Measurements from ENCODE around the gene GATA6.

GATA6 gene

DNA sequence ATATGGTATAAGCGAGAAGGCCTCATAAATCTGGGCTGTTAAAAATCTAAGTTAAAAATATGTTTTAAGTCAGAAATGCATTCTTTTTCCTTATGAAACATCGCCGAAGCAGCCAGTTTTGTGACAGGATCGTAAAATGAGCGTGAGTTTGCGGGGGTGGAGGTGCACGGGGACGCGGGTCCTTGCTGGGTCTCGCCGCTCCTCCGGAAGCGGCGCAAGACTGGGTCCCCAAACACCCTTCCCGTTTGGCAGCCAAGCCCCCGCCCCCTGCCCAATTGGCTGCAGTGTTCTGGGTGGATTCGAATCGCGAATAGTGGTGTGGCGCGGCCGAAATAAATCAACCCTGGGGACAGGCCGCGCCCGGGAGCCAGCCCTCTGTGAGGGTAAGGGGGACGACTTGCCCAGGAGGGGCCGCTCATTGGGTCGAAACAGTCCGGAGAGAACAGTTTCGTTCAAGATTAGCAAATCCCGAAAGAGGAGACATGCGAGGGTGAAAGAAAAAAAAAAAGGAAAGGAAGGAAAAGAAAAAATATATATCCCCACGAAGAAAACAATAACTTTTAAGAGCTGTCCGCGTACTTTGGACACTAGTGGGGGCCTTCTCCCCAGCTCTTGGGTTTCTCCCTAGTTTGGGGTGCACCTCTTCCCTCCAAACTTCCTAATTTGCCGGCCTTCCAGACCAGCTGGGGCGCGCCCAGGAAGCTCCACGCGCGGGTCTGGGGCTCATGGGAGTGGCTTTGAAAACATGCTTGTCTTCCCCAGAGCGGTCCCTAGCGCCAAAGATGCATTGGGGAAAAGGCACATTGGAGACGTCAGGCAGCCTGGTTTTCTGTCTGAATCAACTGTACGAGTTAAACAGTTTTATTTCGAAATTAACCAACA lies 3.1 kb upstream of the GATA6 start:
- in situ Hi-C loops (cut with MboI; ENCODE audit: low sequenced_read_pairs): no loop called here

DNA sequence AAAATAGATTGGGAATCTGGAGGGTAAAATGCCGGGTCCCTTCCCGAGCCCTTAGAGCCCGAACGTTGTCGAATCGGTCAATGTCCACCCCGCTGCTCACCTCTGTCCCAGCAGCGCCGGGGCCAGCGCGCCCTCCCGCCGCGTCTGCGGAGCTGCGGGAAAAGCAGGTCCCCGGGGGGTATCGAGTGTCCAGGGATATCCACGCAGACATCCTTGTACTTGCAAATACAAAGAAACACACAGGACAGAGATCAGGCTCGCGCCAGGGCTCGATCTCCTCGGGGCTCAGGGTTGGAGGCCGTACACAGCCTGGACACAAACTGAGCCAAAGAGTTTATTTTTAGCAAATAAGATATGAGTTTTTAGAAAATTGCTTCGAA lies 2.3 kb upstream of the GATA6 start:
- in situ Hi-C loops (cut with MboI; ENCODE audit: low sequenced_read_pairs): no loop called here

DNA sequence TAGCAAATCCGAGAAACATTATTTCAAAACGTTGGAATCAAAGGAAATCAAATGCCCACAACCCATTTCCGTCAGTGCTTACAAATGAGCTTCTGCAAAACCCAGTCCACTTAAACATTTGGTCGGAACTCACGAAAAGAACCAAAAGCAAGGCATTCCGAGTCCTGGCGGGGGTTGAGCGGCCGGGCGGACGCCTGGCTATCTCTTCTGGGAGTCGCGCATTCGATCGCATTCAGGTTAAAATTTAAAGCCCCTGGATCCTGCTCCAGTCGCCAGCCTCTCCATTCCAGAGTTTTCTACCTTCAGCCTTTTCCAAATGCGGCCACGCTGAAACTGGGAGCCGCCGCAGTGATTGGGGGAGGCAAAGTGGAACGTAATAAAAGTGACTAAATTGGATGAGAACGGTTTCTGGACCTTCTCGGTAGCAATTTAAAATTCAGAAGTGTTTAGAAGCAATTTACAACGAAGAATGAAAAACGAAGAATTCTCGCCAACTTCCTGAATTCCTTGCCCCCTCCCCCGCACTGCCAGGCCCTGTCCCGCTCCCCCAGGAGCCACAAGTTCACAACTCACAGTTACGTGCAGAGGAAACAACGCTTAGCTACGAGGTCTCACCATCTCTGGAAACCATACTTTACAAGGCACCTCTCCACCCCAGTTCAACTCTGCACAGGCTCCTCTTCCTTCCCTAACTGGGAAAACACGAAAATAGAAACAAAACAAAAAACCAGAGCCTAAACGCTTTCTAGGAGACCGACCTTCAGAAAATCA lies 1.7 kb upstream of the GATA6 start:
- in situ Hi-C loops (cut with MboI; ENCODE audit: low sequenced_read_pairs): no loop called here

DNA sequence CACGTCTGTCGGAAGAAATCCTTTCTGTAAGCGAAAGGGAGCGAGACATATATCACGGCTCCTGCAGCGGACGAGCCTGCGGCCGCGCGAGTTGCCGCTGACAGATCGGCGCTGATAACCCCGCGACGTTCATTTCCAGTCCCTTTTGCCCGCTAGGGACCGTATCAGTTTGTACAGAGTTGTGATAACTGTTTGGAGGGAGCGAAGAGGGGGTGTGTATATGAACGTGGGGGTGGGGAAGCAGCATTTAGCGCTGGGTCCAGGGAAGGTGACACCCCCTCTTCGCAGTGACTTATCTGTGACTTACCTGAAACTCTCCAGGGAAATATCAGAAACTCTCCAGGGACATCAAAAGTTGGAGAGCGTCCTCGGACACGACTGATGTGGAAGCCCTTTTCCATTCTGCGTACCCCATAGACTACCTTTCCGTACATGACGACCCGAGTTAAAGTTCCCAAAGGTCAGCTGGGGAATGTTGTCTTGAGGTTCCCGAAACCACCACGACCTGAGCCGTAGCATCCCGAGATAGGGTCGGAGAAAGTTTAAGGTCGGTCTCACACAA lies 948 bp upstream of the GATA6 start:
- in situ Hi-C loops (cut with MboI; ENCODE audit: low sequenced_read_pairs): no loop called here

DNA sequence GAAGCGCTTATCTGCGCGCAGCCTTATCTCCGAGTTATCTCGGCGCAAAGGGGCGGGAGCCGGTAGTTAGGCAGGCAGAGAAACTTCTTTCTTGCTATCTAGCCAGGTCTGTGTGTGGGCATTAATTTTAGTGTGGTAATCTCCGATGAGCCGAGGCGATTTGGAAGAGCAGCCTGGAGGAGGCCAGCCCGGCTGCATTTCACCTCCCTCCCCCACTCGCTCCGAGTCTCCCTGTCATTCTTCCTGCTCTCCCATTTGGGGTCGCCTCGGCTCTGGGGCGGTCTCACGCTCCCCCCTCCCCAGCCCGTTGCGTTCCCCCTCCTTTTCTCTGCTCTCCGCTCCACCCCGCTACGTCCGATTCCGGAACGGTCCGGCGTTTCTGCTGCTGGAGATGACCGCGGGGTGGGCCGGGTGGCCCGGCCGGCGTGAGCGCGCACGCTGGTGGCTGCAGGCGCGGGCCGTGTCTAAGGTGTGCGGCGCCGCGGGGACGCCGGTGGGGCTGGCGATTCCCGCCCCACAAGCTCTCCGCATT lies 566 bp downstream of the GATA6 start:
- in situ Hi-C loops (cut with MboI; ENCODE audit: low sequenced_read_pairs): no loop called here

DNA sequence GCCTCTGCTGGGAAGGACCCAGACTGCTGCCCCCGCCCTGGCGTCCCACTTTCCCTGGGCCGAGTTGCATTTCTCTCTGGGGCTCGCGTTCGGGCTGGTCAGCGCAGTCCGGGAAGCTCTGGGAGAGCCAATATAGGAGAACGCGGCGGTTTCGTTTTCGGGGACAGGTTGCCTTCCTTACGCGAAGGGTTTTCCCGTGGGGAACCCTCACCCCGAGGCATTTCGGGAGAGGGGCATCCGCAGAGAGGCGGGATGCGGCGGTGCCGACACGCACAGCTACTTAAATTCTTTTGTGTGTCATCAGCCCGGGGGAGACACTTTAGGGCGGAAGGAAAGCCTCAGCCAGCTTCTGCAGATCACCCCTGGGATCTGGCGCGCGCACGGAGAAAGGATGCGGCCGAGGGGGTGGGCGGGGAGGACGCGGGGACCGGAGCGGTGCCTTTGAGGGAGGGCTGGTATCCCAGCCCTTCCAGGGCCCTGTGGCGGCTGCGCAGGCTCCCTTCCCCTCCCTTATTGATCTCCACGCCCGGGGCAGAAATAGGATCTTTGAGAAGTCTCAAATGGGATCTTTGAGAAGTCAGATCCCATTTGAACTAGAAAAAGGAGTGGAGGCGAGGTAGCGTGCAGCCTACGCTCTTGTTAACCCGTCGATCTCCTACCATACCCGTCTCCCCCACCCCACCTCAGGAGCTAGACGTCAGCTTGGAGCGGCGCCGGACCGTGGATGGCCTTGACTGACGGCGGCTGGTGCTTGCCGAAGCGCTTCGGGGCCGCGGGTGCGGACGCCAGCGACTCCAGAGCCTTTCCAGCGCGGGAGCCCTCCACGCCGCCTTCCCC lies 1.2 kb downstream of the GATA6 start:
- in situ Hi-C loops (cut with MboI; ENCODE audit: low sequenced_read_pairs): no loop called here

DNA sequence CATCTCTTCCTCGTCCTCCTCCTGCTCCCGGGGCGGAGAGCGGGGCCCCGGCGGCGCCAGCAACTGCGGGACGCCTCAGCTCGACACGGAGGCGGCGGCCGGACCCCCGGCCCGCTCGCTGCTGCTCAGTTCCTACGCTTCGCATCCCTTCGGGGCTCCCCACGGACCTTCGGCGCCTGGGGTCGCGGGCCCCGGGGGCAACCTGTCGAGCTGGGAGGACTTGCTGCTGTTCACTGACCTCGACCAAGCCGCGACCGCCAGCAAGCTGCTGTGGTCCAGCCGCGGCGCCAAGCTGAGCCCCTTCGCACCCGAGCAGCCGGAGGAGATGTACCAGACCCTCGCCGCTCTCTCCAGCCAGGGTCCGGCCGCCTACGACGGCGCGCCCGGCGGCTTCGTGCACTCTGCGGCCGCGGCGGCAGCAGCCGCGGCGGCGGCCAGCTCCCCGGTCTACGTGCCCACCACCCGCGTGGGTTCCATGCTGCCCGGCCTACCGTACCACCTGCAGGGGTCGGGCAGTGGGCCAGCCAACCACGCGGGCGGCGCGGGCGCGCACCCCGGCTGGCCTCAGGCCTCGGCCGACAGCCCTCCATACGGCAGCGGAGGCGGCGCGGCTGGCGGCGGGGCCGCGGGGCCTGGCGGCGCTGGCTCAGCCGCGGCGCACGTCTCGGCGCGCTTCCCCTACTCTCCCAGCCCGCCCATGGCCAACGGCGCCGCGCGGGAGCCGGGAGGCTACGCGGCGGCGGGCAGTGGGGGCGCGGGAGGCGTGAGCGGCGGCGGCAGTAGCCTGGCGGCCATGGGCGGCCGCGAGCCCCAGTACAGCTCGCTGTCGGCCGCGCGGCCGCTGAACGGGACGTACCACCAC lies 2.1 kb downstream of the GATA6 start:
- in situ Hi-C loops (cut with MboI; ENCODE audit: low sequenced_read_pairs): no loop called here

DNA sequence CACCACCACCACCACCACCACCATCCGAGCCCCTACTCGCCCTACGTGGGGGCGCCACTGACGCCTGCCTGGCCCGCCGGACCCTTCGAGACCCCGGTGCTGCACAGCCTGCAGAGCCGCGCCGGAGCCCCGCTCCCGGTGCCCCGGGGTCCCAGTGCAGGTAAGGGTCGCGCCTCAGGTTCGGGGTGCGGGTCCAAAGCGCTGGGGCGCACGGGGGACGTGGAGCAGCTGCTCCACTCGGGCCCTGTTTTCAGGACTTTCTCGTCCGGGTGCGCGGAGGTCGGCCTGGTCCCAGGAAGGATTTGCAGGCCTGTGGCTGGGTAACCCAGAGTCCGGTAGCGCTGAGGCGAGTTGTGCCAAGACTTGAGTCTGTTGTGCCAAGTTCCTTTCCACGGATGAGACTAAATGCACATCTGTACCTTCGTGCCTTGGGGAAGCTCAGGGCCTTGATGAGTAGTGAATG lies 2.8 kb downstream of the GATA6 start:
- in situ Hi-C loops (cut with MboI; ENCODE audit: low sequenced_read_pairs): no loop called here

DNA sequence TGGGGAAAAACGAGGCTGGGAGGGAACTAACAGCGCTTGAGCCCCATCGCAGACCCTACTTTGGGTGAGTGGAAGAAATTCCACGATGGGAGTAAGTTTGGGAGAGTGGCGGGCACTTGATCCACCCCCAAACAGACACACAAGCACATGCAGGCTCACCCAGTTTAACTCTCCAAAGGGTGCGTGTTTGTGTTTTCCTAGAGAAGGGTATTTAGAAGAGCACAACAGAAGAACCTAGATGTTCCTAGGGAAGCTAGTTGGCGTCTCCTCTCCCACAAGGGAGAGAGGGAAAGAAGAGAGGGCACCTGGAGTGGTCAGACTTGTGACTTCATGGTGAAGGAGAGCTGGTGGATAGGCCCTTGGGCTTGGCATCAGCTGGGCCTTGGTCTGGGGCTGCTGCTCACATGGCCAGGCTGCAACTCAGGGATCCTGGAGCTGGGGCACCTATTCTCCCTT lies 3.2 kb downstream of the GATA6 start:
- in situ Hi-C loops (cut with MboI; ENCODE audit: low sequenced_read_pairs): no loop called here

DNA sequence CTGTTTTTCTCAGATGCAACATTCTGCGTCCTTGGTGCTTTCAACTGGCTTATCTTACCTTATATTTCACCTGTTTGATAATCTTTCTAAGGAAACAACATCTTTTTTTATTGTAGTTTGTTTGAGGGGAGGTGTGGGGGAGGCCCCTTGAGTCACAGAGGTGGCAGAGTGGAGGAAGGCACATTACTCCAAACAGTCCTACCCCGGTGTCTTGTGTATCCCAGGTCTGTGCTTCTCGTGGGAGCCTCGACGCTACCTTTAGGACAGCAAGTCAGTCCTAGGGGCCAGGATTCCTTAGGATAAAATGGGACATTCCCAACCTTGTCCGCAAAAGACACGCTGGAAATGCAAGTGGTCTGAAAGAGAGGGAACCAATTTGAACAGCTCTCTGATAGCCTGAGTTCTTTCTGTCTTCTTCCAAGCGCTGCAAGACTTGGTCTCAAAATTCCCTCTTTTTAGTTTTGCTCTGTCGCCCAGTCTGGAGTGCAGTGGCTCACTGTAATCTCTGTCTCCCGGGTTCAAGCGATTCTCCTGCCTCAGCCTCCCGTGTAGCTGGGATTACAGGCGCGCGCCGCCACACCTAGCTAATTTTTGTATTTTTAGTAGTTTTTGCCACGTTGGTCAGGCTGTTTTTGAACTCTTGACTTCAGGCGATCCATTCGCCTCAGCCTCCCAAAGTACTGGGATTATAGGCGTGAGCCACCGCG lies 4.0 kb downstream of the GATA6 start:
- in situ Hi-C loops (cut with MboI; ENCODE audit: low sequenced_read_pairs): no loop called here

DNA sequence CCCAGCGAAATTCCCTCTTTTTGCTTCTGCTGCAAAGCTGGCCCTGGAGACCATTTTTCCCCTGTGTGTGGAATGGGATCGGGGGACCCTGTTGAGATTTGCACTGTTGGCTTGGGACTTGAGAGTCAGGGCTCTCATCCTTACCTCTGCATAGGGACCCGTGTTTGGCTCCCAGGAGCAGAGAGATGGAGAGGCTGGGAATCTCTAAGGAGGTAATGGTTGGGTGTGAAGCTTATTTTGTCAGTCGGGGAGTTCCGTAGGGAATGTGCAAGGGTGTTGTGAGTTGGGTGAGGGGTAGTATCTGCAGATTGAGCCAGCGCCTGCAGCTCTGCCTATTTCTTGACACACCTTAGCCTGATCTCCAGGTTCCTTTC lies 4.5 kb downstream of the GATA6 start:
- in situ Hi-C loops (cut with MboI; ENCODE audit: low sequenced_read_pairs): no loop called here

DNA sequence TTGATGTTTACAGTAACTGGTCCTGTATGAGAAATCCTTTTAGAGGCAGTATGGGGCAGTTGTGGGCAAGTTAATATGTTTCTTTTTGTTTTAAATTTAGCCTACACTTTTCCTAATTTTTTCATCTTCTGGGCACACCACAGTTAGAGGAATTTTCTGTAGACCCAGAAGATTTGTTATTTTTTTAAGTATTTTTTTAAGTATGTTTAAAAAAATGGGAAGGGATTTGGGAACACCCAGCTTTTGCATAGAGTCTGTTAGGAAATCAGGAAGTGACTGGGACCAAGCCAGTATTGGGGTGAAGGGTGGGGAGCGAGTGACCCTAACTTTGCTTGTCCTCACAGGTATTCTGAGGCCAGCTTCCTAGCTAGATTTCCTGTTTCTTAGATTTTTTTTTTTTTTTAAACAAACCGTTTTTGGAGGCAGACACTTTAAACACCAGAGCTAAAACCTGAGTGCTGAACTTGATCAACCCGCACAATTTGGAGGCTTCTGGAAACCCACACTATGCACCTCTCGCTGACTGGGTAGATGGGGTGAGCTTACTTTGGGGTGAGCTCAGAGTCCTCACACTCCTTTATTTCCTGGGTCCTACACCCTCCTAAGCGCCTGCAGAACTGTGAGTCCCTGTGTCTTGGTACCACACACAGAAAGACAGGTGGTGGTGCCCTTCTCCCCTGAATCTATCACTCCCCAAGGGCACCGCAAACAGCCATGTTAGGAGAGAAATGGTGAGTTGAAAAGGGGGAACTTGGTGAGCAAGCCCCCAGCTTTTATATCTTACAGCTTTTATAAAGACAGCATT lies 5.2 kb downstream of the GATA6 start:
- in situ Hi-C loops (cut with MboI; ENCODE audit: low sequenced_read_pairs): loop anchor here (25.0 kb wide), 1 partner anchor 388 kb away; no protein-coding TSS in a partner anchor

DNA sequence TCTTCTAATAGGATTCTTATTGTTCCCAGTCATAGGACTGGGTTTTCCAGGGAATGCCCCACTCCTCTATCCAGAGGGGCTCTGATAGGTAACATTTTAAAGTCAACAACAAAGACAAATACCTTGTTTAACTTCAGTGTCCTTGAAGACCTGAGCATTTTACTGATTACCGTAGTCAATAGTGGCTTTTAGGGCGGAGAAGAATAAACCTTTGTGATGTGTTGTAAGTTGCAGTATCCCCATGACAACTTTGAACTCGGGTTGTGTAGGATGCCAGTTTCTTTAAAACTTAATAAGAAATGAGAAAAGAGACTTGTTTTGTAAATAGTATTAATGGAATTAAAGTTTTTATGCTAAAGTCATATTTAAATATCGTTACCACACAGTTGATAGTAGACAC lies 6.0 kb downstream of the GATA6 start:
- in situ Hi-C loops (cut with MboI; ENCODE audit: low sequenced_read_pairs): loop anchor here (25.0 kb wide), 1 partner anchor 387 kb away; no protein-coding TSS in a partner anchor

DNA sequence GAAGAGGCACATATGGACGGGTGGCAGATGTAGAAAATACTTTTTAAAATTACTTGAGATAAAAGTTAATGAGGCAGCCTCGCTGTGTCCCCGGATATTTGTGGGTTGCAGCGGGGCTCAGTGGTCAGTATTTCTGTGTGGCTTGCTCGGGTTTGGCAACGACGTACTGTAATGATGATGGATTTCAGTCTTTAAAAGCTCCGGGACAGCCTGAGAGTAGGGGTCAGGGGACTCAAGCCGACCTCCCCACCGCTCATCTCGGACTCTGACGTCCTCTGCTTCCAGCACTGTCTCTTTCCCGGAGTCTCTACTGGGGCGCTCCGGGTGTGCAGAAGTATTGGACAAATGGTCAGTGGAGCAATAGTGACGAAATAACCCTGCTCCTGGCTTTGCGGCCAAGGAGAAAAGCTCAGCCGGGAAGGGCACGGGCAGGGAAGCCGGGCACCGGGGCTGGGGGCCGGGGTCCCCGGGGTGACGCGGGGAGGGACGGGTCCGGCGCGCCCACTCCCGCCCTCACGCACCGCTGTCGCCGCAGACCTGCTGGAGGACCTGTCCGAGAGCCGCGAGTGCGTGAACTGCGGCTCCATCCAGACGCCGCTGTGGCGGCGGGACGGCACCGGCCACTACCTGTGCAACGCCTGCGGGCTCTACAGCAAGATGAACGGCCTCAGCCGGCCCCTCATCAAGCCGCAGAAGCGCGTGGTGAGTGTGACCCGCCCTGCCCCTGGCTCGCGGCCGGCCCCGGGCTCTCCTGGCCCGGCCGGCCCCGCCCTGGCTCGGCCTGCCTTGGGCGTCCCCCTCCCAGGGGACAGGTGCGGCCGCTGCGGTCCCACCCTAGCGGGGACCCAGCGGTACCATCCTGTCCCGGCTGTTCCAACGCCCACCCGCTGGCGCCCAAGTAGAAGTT lies 7.3 kb downstream of the GATA6 start:
- in situ Hi-C loops (cut with MboI; ENCODE audit: low sequenced_read_pairs): loop anchor here (25.0 kb wide), 1 partner anchor 386 kb away; no protein-coding TSS in a partner anchor

DNA sequence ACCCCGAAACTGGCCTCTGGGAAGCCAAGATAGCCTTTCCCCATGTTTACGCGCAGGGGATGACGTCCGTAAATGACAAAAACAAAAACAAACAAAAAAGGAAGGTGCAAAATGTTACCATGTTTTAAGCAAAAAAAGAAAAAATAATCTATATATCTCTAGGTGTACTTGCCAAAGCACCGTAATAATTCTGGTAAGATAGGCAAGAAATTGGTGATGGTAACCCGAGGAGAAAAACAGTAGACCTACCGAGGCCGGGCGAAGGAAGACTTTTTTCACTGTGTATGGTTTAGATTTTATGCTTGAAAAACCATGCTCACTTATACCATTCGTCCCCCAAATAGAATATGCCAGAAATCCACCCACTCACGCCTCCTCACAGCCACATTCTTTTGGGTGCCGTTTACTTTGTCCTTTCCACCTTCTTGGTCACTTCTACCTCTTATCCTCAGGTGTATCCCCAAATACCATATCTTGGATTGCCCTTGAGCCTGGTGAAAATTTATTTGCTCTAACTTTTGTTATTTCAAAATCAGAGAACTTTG lies 8.0 kb downstream of the GATA6 start:
- in situ Hi-C loops (cut with MboI; ENCODE audit: low sequenced_read_pairs): loop anchor here (25.0 kb wide), 1 partner anchor 385 kb away; no protein-coding TSS in a partner anchor

DNA sequence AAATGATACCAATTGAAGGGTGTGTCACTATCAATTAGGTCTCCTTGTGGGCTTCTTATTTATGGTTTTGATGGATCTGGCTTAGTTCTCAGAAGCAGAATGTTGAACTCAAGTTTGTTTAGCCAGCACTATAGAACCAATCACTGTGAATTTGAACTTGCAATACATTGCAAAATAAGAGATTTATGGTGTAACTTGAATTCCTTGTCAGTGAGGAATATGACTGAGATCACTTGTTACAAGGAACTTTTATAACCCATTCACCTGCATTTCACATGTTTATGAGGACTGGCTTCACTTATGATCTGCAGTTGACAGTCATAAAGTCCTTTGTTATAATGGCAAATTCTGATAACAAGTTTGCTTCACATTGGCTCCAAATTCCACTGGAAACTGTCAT lies 9.8 kb downstream of the GATA6 start:
- in situ Hi-C loops (cut with MboI; ENCODE audit: low sequenced_read_pairs): loop anchor here (25.0 kb wide), 1 partner anchor 383 kb away; no protein-coding TSS in a partner anchor
